Stimulated activated CD4-positive, alpha-beta T cell treated with anti-CD3 and anti-CD28 coated beads, Interleukin-1b, Interleukin-23, amount 100 ng/mL, for 48 hours (primary cell): ENCODE results near the gene PAXX.
"Not testable (repeated sequence)": the region's sequence is repeated elsewhere in the genome, so short reads cannot be mapped to it uniquely, and the experiment has no call there.

Experiments
- DNase-seq: peaks from one replicate; pipeline ENCODE4 v3.0.0-alpha.2; 2020

PAXX gene

GRCh38 chr9:136983167-136983566, 9.1 kb upstream of the PAXX start:
- no peak for DNase-seq

GRCh38 chr9:136983656-136984314, 8.4 kb upstream of the PAXX start:
- no peak for DNase-seq

- DNase-seq = no peak
These were observed 7.7 kb upstream of the PAXX start for GRCh38 chr9:136984464-136985026.

- DNase-seq = no peak
These were observed 7.1 kb upstream of the PAXX start for GRCh38 chr9:136985027-136985602.

GRCh38 chr9:136985853-136986252, 6.4 kb upstream of the PAXX start:
- DNase-seq = no peak

- no peak for DNase-seq
These were observed 3.4 kb upstream of the PAXX start for GRCh38 chr9:136988872-136989271.

- no peak for DNase-seq
These were observed 1.8 kb upstream of the PAXX start for GRCh38 chr9:136990242-136990911.

GRCh38 chr9:136992819-136993369, 672 bp downstream of the PAXX start:
- no peak for DNase-seq

GRCh38 chr9:136994180-136994887, 2.1 kb downstream of the PAXX start:
- no peak for DNase-seq

GRCh38 chr9:136994888-136995230, 2.6 kb downstream of the PAXX start:
- no peak for DNase-seq

- no peak for DNase-seq
These were observed 3.1 kb downstream of the PAXX start for GRCh38 chr9:136995362-136995761.

- DNase-seq = no peak
These were observed 3.6 kb downstream of the PAXX start for GRCh38 chr9:136995772-136996311.

- no peak for DNase-seq
These were observed 4.4 kb downstream of the PAXX start, which contains the start of gene CLIC3 for GRCh38 chr9:136996361-136997292. Gene CLIC3 (minus strand): TSS chr9:136996568. CDS start chr9:136996543, 25 bp downstream.

GRCh38 chr9:136997371-136997770, 5.1 kb downstream of the PAXX start:
- no peak for DNase-seq

GRCh38 chr9:136997830-136998234, 5.6 kb downstream of the PAXX start:
- no peak for DNase-seq

- no peak for DNase-seq
These were observed 8.1 kb downstream of the PAXX start for GRCh38 chr9:137000177-137000930.

- DNase-seq = no peak
These were observed 9.8 kb downstream of the PAXX start for GRCh38 chr9:137001857-137002645.

- DNase-seq = no peak
These were observed 10.4 kb downstream of the PAXX start for GRCh38 chr9:137002646-137003041.

- not testable (repeated sequence) for DNase-seq
These were observed 12.1 kb downstream of the PAXX start for GRCh38 chr9:137004285-137004684.
